GM12878 (cell line): ENCODE results near the gene LRP5. TPM values are rescaled to one million over a fixed set of nuclear protein-coding genes. Genes with fewer than 3 reads are reported as not detected.

Experiments
- CEBPB ChIP-seq, 2 experiments: fragments of 150-350 bp in 1 of 2; IDR thresholded peaks; 2 replicates each; pipeline ENCODE4 v1.6.1; 2012 to 2014; ENCODE audit warnings: low read depth in 2 of 2, low read length in 2 of 2, borderline replicate concordance in 1 of 2, inconsistent platforms in 1 of 2
- EED ChIP-seq: sonication (generic); IDR thresholded peaks from 2 replicates; pipeline ENCODE4 v1.6.1; 2016; ENCODE audit warnings: antibody characterized with exemption, low read depth
- ELK1 ChIP-seq: IDR thresholded peaks from 2 replicates; pipeline ENCODE4 v1.6.1; 2012; ENCODE audit warnings: low read depth, low read length, improper control_type of control experiment
- MXI1 ChIP-seq: fragments of 150-350 bp; IDR thresholded peaks from 2 replicates; pipeline ENCODE4 v1.6.1; 2011; ENCODE audit warnings: low read depth, mild to moderate bottlenecking, inconsistent platforms, low read length, improper control_type of control experiment
- NBN ChIP-seq: fragments of 450-650 bp; IDR thresholded peaks from 2 replicates; pipeline ENCODE4 v1.6.1; 2016
- POU2F2 ChIP-seq: IDR thresholded peaks from 3 replicates; pipeline ENCODE4 v1.6.1; 2011; ENCODE audit warnings: low read depth, mild to moderate bottlenecking, low read length, borderline replicate concordance
- PRDM15 ChIP-seq: fragments of 450-650 bp; formaldehyde crosslinking; IDR thresholded peaks from 2 replicates; pipeline ENCODE4 v1.4.0; 2020; ENCODE audit warnings: mild to moderate bottlenecking, moderate library complexity
- RAD21 ChIP-seq: IDR thresholded peaks from 2 replicates; pipeline ENCODE4 v1.6.1; 2011; ENCODE audit warnings: mild to moderate bottlenecking, low read depth, low read length, moderate library complexity; ENCODE audit not compliant: insufficient read depth
- RELA ChIP-seq: fragments of 450-650 bp; IDR thresholded peaks from 2 replicates; pipeline ENCODE4 v1.8.0; 2014; ENCODE audit warnings: borderline replicate concordance; ENCODE audit not compliant: partially characterized antibody
- REST ChIP-seq: IDR thresholded peaks from 2 replicates; pipeline ENCODE4 v1.6.1; 2012; ENCODE audit warnings: mild to moderate bottlenecking, low read depth, low read length
- SKIL ChIP-seq: fragments of 450-650 bp; IDR thresholded peaks from 2 replicates; pipeline ENCODE4 v1.6.1; 2017; ENCODE audit warnings: mild to moderate bottlenecking, low read depth, inconsistent platforms; ENCODE audit not compliant: poor library complexity, severe bottlenecking
- SREBF1 ChIP-seq: IDR thresholded peaks from 2 replicates; pipeline ENCODE4 v1.6.1; 2012; ENCODE audit warnings: mild to moderate bottlenecking, low read length
- SUPT20H ChIP-seq: IDR thresholded peaks from 2 replicates; pipeline ENCODE4 v1.6.1; 2011; ENCODE audit warnings: low read depth, mild to moderate bottlenecking, low read length, moderate library complexity, borderline replicate concordance; ENCODE audit not compliant: control insufficient read depth
- TCF7 ChIP-seq: IDR thresholded peaks from 2 replicates; pipeline ENCODE4 v1.6.1; 2014; ENCODE audit warnings: antibody characterized with exemption, borderline replicate concordance
- ZNF217 ChIP-seq: fragments of 450-650 bp; IDR thresholded peaks from 2 replicates; pipeline ENCODE4 v1.6.1; 2017; ENCODE audit warnings: antibody characterized with exemption, mild to moderate bottlenecking
- ZNF24 ChIP-seq: fragments of 450-650 bp; IDR thresholded peaks from 2 replicates; pipeline ENCODE4 v1.6.1; 2017; ENCODE audit warnings: antibody characterized with exemption, mild to moderate bottlenecking
- polyA plus RNA-seq, 11 experiments: library from polyadenylated mRNA; depleted of rRNA in 4 of 11; unstranded in 6 of 11; stranded (reverse) in 5 of 11; fragments of >200 nt; fragmentation: Nextera tagmentation in 4 of 11; fragmentation: Illumina TruSeq in 1 of 11; extraction: Ambion mirVana in 4 of 11; extraction: Trizol in 1 of 11; gene quantifications; 1 replicate in 1 of 11; 2 replicates in 10 of 11; pipeline versions ENCODE4 v1.2.1 to v1.2.3, GENCODE V29; 2011 to 2016; ENCODE audit warnings: inconsistent platforms in 2 of 11, missing spikeins in 2 of 11, low read depth in 1 of 11
- total RNA-seq, 4 experiments: library from RNA; depleted of rRNA in 3 of 4; stranded (reverse); fragments of >200 nt in 3 of 4; fragmentation: Illumina TruSeq in 1 of 4; extraction: Trizol in 1 of 4; gene quantifications; 2 replicates each; pipeline versions ENCODE4 v1.2.1 to v1.2.3, GENCODE V29; 2013 to 2021
- TF ChIP-seq, protein P1 (sequence below): fragments of 450-650 bp; conservative IDR thresholded peaks from 2 replicates; pipeline ENCODE4 v1.6.1; 2017; ENCODE audit warnings: mild to moderate bottlenecking, moderate library complexity

The LRP5 gene
- total and polyA plus RNA-seq, 10 of the 15 experiments (the other 5 are each of a cell fraction or from before 2014, with no cell fraction given), result 0.37 to 34.0 (median 6.6) TPM

DNA sequence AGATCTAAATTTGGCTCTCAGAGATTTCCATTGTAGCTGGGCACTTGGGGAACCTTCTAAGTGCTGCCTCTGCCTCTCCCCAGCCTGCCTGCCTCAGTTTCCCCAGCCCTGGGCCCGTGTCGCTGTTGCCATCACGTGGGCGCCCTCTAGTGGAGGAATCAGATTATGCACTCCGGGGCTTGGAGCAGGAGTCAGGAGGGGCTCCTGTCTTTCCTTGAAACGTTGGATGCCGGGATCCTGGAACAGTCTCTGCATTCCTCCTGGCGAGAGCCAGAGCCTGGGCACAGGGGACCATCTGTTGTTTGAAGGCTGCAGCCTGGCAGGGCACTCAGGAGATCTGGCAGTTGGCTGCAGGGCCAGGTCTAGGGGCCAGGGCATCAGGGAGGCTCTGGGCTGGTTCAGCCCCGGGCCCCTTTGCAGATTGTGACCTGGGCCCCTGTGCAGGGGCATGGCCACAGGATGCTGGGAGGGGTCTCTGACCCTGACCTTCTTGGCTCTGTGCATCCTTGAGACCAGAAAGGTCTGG is 71.6 kb downstream of the LRP5 start (continued):
- TF ChIP-seq CEBPB (IDR thresholded peaks at IDR 0.05; ENCODE audit: borderline replicate concordance in 1 of 2, low read depth in 2 of 2, low read length in 2 of 2), result no peak
- peak; percentile 44; the same call in 1 of the 3 replicates for TF ChIP-seq POU2F2
- no peak for TF ChIP-seq EED
- TF ChIP-seq REST, result no peak
- no peak for TF ChIP-seq ZNF24
- no peak for TF ChIP-seq SKIL
- no peak for TF ChIP-seq MXI1
- TF ChIP-seq TCF7, result no peak
- peak; percentile 96 for TF ChIP-seq RAD21
- no peak for TF ChIP-seq PRDM15 (CRISPR knock-in tag)
- TF ChIP-seq NBN, result 0 out of 2 replicates have a peak, but pooled peaks have one; percentile 15
- TF ChIP-seq SUPT20H, result no peak
- TF ChIP-seq ELK1, result no peak
- TF ChIP-seq ZNF217, result no peak
- TF ChIP-seq SREBF1, result no peak
- no peak for TF ChIP-seq RELA
- TF ChIP-seq, protein P1, sequence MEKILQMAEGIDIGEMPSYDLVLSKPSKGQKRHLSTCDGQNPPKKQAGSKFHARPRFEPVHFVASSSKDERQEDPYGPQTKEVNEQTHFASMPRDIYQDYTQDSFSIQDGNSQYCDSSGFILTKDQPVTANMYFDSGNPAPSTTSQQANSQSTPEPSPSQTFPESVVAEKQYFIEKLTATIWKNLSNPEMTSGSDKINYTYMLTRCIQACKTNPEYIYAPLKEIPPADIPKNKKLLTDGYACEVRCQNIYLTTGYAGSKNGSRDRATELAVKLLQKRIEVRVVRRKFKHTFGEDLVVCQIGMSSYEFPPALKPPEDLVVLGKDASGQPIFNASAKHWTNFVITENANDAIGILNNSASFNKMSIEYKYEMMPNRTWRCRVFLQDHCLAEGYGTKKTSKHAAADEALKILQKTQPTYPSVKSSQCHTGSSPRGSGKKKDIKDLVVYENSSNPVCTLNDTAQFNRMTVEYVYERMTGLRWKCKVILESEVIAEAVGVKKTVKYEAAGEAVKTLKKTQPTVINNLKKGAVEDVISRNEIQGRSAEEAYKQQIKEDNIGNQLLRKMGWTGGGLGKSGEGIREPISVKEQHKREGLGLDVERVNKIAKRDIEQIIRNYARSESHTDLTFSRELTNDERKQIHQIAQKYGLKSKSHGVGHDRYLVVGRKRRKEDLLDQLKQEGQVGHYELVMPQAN, result no peak
